Fibroblast of lung (primary cell): ENCODE data around the gene PITPNB. TPM values are rescaled to one million over a fixed set of nuclear protein-coding genes. Genes with fewer than 3 reads are reported as not detected.

ENCODE experiments used
- DNase-seq, 2 donors: peaks; one replicate each; pipeline versions ENCODE4 v3.0.0 to v3.0.0-alpha.2; 2010; ENCODE audit warnings: low read depth in 2 of 2
- H2AFZ ChIP-seq: 2 replicates; pipeline ENCODE4 v1.5.1; 2012; ENCODE audit warnings: low read length, control low read depth, inconsistent platforms
- H3K27ac ChIP-seq: 2 replicates; pipeline ENCODE4 v1.5.1; 2011; ENCODE audit warnings: low read length, control low read depth; ENCODE audit not compliant: insufficient read depth
- H3K27me3 ChIP-seq: 2 replicates; pipeline ENCODE4 v1.5.1; 2011; ENCODE audit warnings: mild to moderate bottlenecking, low read length; ENCODE audit not compliant: control insufficient read depth, insufficient read depth
- H3K36me3 ChIP-seq: 2 replicates; pipeline ENCODE4 v1.5.1; 2011; ENCODE audit warnings: low read length; ENCODE audit not compliant: control insufficient read depth, insufficient read depth
- H3K4me1 ChIP-seq: 2 replicates; pipeline ENCODE4 v1.5.1; 2011; ENCODE audit warnings: low read length; ENCODE audit not compliant: control insufficient read depth, insufficient read depth; ENCODE audit errors: extremely low read depth
- H3K4me2 ChIP-seq: 2 replicates; pipeline ENCODE4 v1.5.1; 2011; ENCODE audit warnings: low read length, control low read depth; ENCODE audit not compliant: insufficient read depth; ENCODE audit errors: extremely low read depth
- H3K4me3 ChIP-seq, 4 experiments: fragments of 200-600 bp in 1 of 4; sonication (generic) in 1 of 4; replicated peaks in 1 of 4; 2 replicates each; pipeline ENCODE4 v1.5.1; 2011 to 2016; ENCODE audit warnings: low read length in 4 of 4, low read depth in 3 of 4, mild to moderate bottlenecking in 3 of 4, control low read depth in 2 of 4, inconsistent platforms in 1 of 4, mixed read lengths in 1 of 4; ENCODE audit not compliant: insufficient read depth in 1 of 4; ENCODE audit errors: control extremely low read depth in 1 of 4
- H3K79me2 ChIP-seq: 2 replicates; pipeline ENCODE4 v1.5.1; 2012; ENCODE audit warnings: mild to moderate bottlenecking, low read length, inconsistent platforms; ENCODE audit not compliant: control insufficient read depth, insufficient read depth
- H3K9ac ChIP-seq: 2 replicates; pipeline ENCODE4 v1.5.1; 2011; ENCODE audit warnings: mild to moderate bottlenecking, low read length, control low read depth; ENCODE audit not compliant: insufficient read depth
- H3K9me3 ChIP-seq: 2 replicates; pipeline ENCODE4 v1.5.1; 2012; ENCODE audit warnings: low read depth, low read length; ENCODE audit not compliant: control insufficient read depth, insufficient read depth
- H4K20me1 ChIP-seq: 2 replicates; pipeline ENCODE4 v1.5.1; 2011; ENCODE audit warnings: low read length; ENCODE audit not compliant: control insufficient read depth, insufficient read depth; ENCODE audit errors: extremely low read depth
- EZH2 ChIP-seq: IDR thresholded peaks from 2 replicates; pipeline ENCODE4 v1.5.1; 2012; ENCODE audit warnings: low read length, control low read depth, mild to moderate bottlenecking; ENCODE audit errors: missing control alignments
- polyA plus RNA-seq, 2 donors: library from polyadenylated mRNA; depleted of rRNA in 1 of 2; stranded (reverse) in 1 of 2; unstranded in 1 of 2; fragments of >200 nt; gene quantifications; 2 replicates each; pipeline ENCODE4 v1.2.1, GENCODE V29; 2011 to 2012; ENCODE audit warnings: missing spikeins in 1 of 2
- total RNA-seq: library from RNA; depleted of rRNA; stranded (reverse); fragments of >200 nt; gene quantifications from 2 replicates; pipeline ENCODE4 v1.2.1, GENCODE V29; 2014
- TF ChIP-seq, protein P1 (sequence below), 2 donors: IDR thresholded peaks in 1 of 2; conservative IDR thresholded peaks in 1 of 2; 1 replicate in 1 of 2; 2 replicates in 1 of 2; pipeline ENCODE4 v1.5.1; 2011 to 2012; ENCODE audit warnings: low read length in 2 of 2, control low read depth in 1 of 2, inconsistent platforms in 1 of 2, low read depth in 1 of 2, mild to moderate bottlenecking in 1 of 2

PITPNB gene
- total and polyA plus RNA-seq, 2 donors (not counting 1 experiment from before 2014, with no cell fraction given) = 42.4 to 79.4 TPM

DNA sequence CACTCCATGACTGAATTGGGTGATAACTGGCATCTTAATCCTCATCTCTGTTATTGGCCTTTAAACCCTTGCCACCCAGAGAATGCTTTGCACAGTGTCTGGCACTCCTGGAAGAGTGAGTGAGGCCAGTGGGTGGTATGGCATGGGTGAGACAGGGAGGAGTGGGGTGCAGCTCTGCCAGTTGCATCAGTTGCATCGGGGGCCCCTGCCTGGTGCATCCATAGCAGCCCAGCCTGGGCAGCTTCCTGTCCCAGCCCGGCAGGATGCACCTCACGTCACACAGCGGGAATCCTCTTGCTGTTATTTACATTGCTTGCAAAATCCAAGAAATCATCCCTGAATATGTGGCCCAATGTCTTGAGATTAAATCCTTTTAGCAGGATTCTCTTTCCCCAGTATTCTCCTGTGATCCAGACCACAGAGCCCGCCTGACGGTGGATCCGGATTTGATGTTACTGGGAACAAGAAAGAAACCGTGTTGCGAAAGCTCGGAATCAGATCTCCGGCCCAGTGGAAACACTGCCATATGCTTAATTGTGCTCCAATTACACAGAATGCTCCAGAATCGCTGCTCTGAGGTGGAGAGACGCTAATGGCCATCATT lies 79.9 kb downstream of the PITPNB start:
- Histone ChIP-seq H3K27ac (no peak overlapping the region), H3K79me2 (no peaks in the 10 kb centered on the region), H3K27me3 (no peaks in the 10 kb centered on the region), H3K9ac (no peak overlapping the region), H3K4me1 (peaks cover 4% of the 10 kb centered on the region), H3K4me3 (no peak overlapping the region), H4K20me1 (no peaks in the 10 kb centered on the region), H3K9me3 (no peaks in the 10 kb centered on the region), H3K4me2 (no peak overlapping the region), H2AFZ (no peak overlapping the region), H3K36me3 (no peaks in the 10 kb centered on the region)
- DNase-seq = no peak
- no peak for TF ChIP-seq EZH2
- TF ChIP-seq, protein P1, sequence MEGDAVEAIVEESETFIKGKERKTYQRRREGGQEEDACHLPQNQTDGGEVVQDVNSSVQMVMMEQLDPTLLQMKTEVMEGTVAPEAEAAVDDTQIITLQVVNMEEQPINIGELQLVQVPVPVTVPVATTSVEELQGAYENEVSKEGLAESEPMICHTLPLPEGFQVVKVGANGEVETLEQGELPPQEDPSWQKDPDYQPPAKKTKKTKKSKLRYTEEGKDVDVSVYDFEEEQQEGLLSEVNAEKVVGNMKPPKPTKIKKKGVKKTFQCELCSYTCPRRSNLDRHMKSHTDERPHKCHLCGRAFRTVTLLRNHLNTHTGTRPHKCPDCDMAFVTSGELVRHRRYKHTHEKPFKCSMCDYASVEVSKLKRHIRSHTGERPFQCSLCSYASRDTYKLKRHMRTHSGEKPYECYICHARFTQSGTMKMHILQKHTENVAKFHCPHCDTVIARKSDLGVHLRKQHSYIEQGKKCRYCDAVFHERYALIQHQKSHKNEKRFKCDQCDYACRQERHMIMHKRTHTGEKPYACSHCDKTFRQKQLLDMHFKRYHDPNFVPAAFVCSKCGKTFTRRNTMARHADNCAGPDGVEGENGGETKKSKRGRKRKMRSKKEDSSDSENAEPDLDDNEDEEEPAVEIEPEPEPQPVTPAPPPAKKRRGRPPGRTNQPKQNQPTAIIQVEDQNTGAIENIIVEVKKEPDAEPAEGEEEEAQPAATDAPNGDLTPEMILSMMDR (conservative IDR thresholded peaks at IDR 0.05 in 1 of 2, IDR thresholded peaks at IDR 0.05 in 1 of 2; ENCODE audit: low read depth in 1 of 2, low read length in 2 of 2) = no peak

DNA sequence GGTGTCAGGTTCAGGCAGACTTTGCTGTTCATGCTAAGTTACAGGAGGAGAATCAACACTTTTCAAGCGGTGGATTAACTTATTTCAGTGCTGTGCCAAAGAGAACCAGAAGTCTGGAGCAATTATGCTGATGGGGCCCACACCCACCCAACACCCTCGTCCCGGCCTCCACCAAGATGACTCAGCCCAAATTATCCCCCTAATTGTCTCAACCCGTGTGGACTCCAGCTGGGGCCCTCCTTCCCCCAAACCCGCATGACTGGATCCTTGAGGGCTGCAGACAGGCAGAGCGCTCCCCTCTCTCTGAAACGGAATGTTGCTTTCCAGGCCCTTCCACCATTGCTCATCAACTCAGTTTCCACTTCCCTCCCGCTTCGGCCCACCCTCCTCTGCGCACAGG lies 82.9 kb downstream of the PITPNB start:
- Histone ChIP-seq H3K4me2 (no peak overlapping the region), H3K9me3 (no peaks in the 10 kb centered on the region), H3K27me3 (no peaks in the 10 kb centered on the region), H3K36me3 (no peaks in the 10 kb centered on the region), H3K27ac (no peak overlapping the region), H3K4me1 (peaks cover 4% of the 10 kb centered on the region), H2AFZ (no peak overlapping the region), H3K9ac (no peak overlapping the region), H4K20me1 (no peaks in the 10 kb centered on the region), H3K4me3 (no peak overlapping the region), H3K79me2 (no peaks in the 10 kb centered on the region)
- TF ChIP-seq, protein P1 (conservative IDR thresholded peaks at IDR 0.05 in 1 of 2, IDR thresholded peaks at IDR 0.05 in 1 of 2; ENCODE audit: low read depth in 1 of 2, low read length in 2 of 2) = no peak
- TF ChIP-seq EZH2 = no peak
- DNase-seq = peak in 1 of 2 donors; percentile 22

DNA sequence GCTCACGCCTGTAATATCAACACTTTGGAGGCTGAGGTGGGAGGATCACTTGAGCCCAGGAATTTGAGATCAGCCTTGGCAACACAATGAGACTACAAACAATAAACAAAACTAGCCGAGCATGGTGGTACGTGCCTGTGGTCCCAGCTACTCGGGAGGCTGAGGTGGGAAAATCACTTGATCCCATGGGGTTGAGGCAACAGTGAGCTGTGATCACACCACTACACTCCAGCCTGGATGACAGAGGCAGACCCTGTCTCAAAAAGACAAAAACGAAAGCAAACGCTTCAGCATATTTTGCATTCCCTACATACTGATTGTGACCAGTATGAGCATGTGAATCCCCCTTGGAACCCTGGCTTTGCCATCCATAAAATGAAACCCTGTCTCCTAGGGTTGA lies 83.6 kb downstream of the PITPNB start:
- TF ChIP-seq EZH2 = no peak
- TF ChIP-seq, protein P1 (conservative IDR thresholded peaks at IDR 0.05 in 1 of 2, IDR thresholded peaks at IDR 0.05 in 1 of 2; ENCODE audit: low read depth in 1 of 2, low read length in 2 of 2) = no peak
- H3K27me3 ChIP-seq = no peaks in the 10 kb centered on the region
- H3K9me3 ChIP-seq = no peaks in the 10 kb centered on the region
- H3K79me2 ChIP-seq = no peaks in the 10 kb centered on the region
- DNase-seq = peak in 1 of 2 donors; percentile 60
- H3K27ac ChIP-seq = no peak overlapping the region
- H3K9ac ChIP-seq = no peak overlapping the region
- H3K4me2 ChIP-seq = no peak overlapping the region
- H2AFZ ChIP-seq = no peak overlapping the region
- H4K20me1 ChIP-seq = no peaks in the 10 kb centered on the region
- H3K36me3 ChIP-seq = no peaks in the 10 kb centered on the region
- no peak overlapping the region for H3K4me3 ChIP-seq
- peaks cover 4% of the 10 kb centered on the region for H3K4me1 ChIP-seq
